Fibroblast of lung (primary cell): Measurements from ENCODE around the gene ACOT7.

ENCODE experiments used
- EZH2 ChIP-seq: IDR thresholded peaks from 2 replicates; pipeline ENCODE4 v1.5.1; 2012; ENCODE audit warnings: low read length, control low read depth, mild to moderate bottlenecking; ENCODE audit errors: missing control alignments
- TF ChIP-seq, protein P1 (sequence below), 2 donors: IDR thresholded peaks in 1 of 2; conservative IDR thresholded peaks in 1 of 2; 1 replicate in 1 of 2; 2 replicates in 1 of 2; pipeline ENCODE4 v1.5.1; 2011 to 2012; ENCODE audit warnings: low read length in 2 of 2, control low read depth in 1 of 2, inconsistent platforms in 1 of 2, low read depth in 1 of 2, mild to moderate bottlenecking in 1 of 2

DNA sequence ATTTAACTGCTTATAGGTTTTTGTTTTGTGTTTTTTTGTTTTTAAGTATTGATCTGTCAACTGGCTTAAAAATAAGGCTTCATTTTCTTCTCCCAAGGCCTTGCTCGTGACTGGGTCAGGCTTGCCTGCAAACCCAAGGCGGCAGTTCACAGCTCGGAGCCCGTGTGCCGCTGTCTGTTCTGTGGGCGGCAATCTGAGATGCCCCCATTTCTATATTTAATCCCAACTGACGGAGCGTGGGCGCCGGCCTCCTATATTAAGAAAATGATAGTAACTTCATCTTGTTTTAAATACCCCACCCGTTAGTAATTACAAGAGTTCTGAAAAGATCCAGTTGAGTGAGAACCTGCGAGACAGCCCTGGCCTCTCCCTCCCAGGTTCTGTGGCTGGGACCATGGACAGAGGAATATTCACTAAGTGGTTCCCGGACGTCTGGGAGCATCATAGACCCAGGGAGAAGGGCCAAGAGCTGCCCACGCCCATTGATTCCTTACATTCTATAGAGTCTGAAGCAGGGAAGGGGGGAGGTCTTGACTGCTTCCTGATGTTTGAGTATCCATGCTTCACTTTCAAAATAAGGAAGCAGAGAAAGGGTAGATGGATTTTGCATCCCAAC is 90.1 kb downstream of the ACOT7 start:
- TF ChIP-seq, protein P1, sequence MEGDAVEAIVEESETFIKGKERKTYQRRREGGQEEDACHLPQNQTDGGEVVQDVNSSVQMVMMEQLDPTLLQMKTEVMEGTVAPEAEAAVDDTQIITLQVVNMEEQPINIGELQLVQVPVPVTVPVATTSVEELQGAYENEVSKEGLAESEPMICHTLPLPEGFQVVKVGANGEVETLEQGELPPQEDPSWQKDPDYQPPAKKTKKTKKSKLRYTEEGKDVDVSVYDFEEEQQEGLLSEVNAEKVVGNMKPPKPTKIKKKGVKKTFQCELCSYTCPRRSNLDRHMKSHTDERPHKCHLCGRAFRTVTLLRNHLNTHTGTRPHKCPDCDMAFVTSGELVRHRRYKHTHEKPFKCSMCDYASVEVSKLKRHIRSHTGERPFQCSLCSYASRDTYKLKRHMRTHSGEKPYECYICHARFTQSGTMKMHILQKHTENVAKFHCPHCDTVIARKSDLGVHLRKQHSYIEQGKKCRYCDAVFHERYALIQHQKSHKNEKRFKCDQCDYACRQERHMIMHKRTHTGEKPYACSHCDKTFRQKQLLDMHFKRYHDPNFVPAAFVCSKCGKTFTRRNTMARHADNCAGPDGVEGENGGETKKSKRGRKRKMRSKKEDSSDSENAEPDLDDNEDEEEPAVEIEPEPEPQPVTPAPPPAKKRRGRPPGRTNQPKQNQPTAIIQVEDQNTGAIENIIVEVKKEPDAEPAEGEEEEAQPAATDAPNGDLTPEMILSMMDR (conservative IDR thresholded peaks at IDR 0.05 in 1 of 2, IDR thresholded peaks at IDR 0.05 in 1 of 2; ENCODE audit: low read depth in 1 of 2, low read length in 2 of 2) = no peak
- TF ChIP-seq EZH2 = no peak
